Type B pancreatic cell (in vitro differentiated cells): ENCODE data around the gene PRKD1. TPM values are rescaled to one million over a fixed set of nuclear protein-coding genes. Genes with fewer than 3 reads are reported as not detected.

ENCODE experiments used
- DNase-seq: peaks from one replicate; pipeline ENCODE4 v3.0.0; 2021; ENCODE audit warnings: mixed read lengths; ENCODE audit not compliant: unreplicated experiment; ENCODE audit errors: extremely low spot score
- H3K27ac Mint-ChIP-seq: 2 replicates; pipeline ENCODE4 v1.8.0; 2021; ENCODE audit warnings: mild to moderate bottlenecking, mixed read lengths
- H3K27me3 Mint-ChIP-seq: 2 replicates; pipeline ENCODE4 v1.8.0; 2021; ENCODE audit warnings: mixed read lengths
- H3K36me3 Mint-ChIP-seq: 2 replicates; pipeline ENCODE4 v1.8.0; 2021; ENCODE audit warnings: mixed read lengths
- H3K4me1 Mint-ChIP-seq: one replicate; pipeline ENCODE4 v1.8.0; 2021; ENCODE audit warnings: mixed read lengths; ENCODE audit not compliant: unreplicated experiment
- H3K4me3 Mint-ChIP-seq: 2 replicates; pipeline ENCODE4 v1.8.0; 2021; ENCODE audit warnings: mild to moderate bottlenecking, mixed read lengths
- H3K9me3 Mint-ChIP-seq: 2 replicates; pipeline ENCODE4 v1.8.0; 2021; ENCODE audit warnings: mixed read lengths
- total RNA-seq: library from RNA; stranded (reverse); gene quantifications from 2 replicates; pipeline ENCODE4 v1.2.1, GENCODE V29; 2021; ENCODE audit warnings: low replicate concordance
- TF ChIP-seq, protein P1 (sequence below): fragments of 200-600 bp; sonication (generic); conservative IDR thresholded peaks from 2 replicates; pipeline ENCODE4 v1.5.0; 2021; ENCODE audit warnings: antibody characterized with exemption, mild to moderate bottlenecking

The PRKD1 gene
- total RNA-seq, 1 donor from 2014 or later, result 16.3 TPM

DNA sequence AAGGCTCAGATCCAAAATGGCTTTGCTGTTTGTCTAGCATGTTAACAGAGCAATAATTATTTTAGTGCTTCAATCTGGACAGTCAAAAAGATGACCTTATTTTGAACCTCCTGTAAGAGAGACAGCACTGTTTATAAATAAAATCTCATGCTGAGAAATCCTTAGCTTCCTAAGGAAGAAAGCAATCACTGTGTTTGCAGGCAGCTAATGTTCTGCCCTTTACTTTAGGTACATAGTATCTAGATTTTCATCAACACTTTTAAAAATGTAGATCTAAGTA, 105.3 kb downstream of the PRKD1 start:
- Mint-ChIP-seq H3K4me1 (peaks cover 30% of the 10 kb centered on the region), H3K4me3 (peak overlapping the region; percentile 23), H3K36me3 (no peaks in the 10 kb centered on the region), H3K27ac (no peak overlapping the region), H3K27me3 (no peaks in the 10 kb centered on the region), H3K9me3 (no peaks in the 10 kb centered on the region)
- TF ChIP-seq, protein P1, sequence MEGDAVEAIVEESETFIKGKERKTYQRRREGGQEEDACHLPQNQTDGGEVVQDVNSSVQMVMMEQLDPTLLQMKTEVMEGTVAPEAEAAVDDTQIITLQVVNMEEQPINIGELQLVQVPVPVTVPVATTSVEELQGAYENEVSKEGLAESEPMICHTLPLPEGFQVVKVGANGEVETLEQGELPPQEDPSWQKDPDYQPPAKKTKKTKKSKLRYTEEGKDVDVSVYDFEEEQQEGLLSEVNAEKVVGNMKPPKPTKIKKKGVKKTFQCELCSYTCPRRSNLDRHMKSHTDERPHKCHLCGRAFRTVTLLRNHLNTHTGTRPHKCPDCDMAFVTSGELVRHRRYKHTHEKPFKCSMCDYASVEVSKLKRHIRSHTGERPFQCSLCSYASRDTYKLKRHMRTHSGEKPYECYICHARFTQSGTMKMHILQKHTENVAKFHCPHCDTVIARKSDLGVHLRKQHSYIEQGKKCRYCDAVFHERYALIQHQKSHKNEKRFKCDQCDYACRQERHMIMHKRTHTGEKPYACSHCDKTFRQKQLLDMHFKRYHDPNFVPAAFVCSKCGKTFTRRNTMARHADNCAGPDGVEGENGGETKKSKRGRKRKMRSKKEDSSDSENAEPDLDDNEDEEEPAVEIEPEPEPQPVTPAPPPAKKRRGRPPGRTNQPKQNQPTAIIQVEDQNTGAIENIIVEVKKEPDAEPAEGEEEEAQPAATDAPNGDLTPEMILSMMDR, result no peak
- DNase-seq, result no peak

DNA sequence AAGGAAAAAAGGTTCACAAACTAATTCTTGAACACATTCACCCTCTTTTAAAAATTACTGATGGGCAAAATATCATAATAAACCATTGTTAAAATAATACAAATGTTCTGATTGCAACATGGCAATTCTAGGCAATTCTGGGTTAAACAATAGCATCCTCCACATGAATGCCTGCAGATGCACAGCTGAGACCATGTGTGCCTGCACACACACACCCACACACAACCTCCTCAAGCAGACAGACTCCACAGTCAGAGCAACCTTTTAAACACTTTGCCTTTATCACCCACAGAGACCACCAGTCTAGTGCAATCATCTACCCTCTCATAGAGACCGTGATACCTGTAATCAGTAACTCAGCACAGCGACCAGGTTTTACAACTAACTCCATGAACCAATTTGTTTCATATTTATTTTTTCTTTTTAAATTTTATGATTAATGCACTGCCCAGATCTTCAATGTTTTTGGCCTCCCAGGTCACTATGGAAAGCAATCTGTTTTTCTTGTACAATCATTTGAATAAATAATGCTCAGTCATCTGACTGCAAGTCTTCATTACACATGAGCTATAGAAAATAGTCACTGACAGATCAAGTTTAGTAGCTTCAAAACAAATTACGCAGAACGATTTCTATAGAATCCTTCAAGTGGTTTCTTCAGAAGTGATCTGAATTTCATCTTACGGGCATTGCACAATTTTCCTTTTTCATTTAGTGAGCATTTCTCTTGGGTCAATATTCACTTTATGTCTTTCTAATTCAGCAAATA, 105.8 kb downstream of the PRKD1 start:
- H3K27me3 Mint-ChIP-seq, result no peaks in the 10 kb centered on the region
- DNase-seq, result no peak
- H3K27ac Mint-ChIP-seq, result no peak overlapping the region
- peak overlapping the region; percentile 33 for H3K4me3 Mint-ChIP-seq
- H3K4me1 Mint-ChIP-seq, result peaks cover 30% of the 10 kb centered on the region
- H3K36me3 Mint-ChIP-seq, result no peaks in the 10 kb centered on the region
- TF ChIP-seq, protein P1, result no peak
- H3K9me3 Mint-ChIP-seq, result no peaks in the 10 kb centered on the region

DNA sequence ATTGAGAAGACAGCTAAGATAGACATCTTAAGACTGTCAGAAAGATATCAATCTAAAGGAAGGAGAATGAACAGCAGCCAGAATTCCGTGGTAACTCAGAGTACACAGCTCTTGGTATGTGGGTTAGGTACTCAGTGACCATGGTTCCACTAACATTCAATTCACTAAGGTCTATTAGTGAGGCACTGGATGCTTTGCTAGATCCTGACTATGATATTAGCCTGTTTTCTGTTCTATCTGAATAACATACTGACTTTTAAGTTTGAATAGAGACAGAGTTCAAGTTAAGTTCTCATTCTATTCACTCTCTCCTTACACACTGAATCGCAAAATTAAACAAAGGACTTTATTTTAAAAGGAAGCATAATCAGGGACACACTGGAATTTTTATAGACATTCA, 106.4 kb downstream of the PRKD1 start:
- peaks cover 30% of the 10 kb centered on the region for H3K4me1 Mint-ChIP-seq
- H3K4me3 Mint-ChIP-seq, result no peak overlapping the region
- no peaks in the 10 kb centered on the region for H3K27me3 Mint-ChIP-seq
- H3K27ac Mint-ChIP-seq, result no peak overlapping the region
- TF ChIP-seq, protein P1, result no peak
- H3K36me3 Mint-ChIP-seq, result no peaks in the 10 kb centered on the region
- no peak for DNase-seq
- no peaks in the 10 kb centered on the region for H3K9me3 Mint-ChIP-seq

DNA sequence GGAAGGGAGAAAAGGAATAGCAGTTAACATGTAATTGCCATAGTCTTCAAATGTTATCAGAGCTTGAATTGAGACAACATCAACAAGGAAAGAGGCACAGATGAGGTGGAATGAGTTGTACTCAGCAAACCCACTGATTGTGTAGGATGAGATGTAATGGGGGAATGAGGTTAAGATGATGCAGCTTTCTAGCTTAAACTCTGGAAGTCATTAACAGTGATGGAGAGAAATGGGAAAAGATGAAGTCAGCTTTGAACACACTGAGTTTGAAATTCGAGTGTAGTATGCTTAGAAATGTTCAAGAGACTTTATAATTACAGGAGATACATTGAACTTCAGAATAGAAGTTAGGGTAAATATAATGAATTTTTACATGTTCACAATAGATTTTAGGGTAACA, 106.9 kb downstream of the PRKD1 start:
- Mint-ChIP-seq H3K36me3 (no peaks in the 10 kb centered on the region), H3K9me3 (no peaks in the 10 kb centered on the region), H3K4me1 (peaks cover 30% of the 10 kb centered on the region), H3K4me3 (no peak overlapping the region), H3K27me3 (no peaks in the 10 kb centered on the region), H3K27ac (no peak overlapping the region)
- TF ChIP-seq, protein P1, result no peak
- DNase-seq, result no peak

DNA sequence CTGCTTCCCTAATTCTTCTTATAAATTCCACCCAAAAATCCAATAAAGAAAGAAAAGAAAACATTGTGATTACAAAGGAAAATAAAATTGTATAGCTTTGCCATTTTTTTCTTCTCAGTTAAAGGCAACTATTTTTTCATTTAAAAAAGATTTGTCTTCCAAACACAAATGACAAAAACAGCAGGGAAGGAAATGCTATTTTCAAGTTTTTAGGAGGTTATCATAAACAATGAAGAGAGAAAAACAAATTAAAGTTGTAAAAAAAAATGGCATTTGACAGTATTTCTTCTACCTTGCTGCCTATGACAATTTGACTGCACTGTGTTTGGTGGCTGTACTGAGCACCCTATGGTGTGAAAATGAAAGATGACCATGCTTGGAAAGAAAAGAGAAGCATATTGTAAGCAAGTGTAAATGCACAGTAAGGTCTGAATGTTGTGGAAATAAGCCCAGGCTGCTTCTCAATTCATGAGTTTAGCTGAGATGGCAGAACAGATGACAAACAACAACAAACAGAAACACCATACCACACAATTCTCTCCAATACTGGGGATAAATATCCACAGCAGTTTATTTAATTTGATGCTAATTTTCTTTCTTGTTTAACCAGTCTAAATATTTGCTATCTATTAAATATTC, 109.8 kb downstream of the PRKD1 start:
- Mint-ChIP-seq H3K4me1 (peaks cover 26% of the 10 kb centered on the region), H3K36me3 (no peaks in the 10 kb centered on the region), H3K27me3 (peaks cover 2% of the 10 kb centered on the region), H3K9me3 (peaks cover 4% of the 10 kb centered on the region), H3K27ac (no peak overlapping the region), H3K4me3 (no peak overlapping the region)
- DNase-seq, result no peak
- TF ChIP-seq, protein P1, result no peak
